Hindlimb muscle (tissue), 1 donor: ENCODE results near the gene ARL10. TPM values are rescaled to one million over a fixed set of nuclear protein-coding genes. Genes with fewer than 3 reads are reported as not detected.

Source experiments
- DNase-seq: peaks from one replicate; pipeline ENCODE4 v3.0.0-alpha.2; 2013
- polyA plus RNA-seq: library from polyadenylated mRNA; unstranded; fragments of 120-200 nt; gene quantifications from one replicate; pipeline ENCODE4 v1.2.1, GENCODE V29; 2013; ENCODE audit not compliant: insufficient read length

ARL10 gene, protein sequence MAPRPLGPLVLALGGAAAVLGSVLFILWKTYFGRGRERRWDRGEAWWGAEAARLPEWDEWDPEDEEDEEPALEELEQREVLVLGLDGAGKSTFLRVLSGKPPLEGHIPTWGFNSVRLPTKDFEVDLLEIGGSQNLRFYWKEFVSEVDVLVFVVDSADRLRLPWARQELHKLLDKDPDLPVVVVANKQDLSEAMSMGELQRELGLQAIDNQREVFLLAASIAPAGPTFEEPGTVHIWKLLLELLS
- 12.1 TPM for polyA plus RNA-seq

DNA sequence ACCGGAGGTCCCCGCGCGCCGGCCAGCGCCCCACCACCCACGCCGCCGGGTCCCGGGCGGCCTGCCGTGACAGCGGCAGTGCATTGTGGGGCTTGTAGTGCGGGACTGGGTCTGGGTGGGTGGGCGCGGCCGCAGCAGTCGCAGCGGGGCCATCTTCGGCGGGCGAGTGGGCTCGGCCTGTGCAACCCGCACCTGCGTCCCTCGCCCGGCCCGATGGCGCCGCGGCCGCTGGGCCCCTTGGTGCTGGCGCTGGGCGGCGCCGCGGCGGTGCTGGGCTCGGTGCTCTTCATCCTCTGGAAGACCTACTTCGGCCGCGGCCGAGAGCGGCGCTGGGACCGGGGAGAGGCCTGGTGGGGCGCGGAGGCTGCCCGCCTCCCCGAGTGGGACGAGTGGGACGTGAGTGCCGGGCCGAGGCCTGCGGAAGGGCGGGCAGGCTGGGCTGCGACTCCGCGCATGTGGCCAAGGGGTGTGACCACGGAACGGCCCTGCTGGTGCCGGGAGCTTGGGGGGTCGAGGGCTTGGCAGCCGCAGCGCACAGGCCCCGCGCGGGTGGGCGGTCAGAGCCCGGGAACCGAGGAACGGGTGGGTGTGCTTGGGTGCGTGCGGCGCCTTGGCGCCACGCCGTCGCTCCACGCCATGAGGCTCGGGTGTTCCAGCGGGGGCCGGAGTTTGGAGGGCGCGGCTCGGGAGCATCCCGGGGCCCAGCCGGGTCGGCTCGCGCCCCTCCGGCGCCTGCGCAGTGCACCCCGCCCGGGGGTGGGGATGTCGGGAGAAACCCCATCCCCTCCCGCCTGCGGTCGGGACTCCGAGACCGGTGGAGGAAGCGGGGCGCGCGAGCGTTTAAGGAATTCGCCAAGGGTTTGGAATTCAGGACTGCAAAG, at the start of gene ARL10:
ARL10 (plus strand) TSS at position 137 of the 881 bp plus-strand sequence; CDS start at position 214, 77 bp downstream.
- peak; percentile 56 for DNase-seq

- DNase-seq: no peak
Measured at GRCh38 chr5:176317534-176318374, 47.5 kb upstream of the ARL10 start.

GRCh38 chr5:176319827-176320554, 45.3 kb upstream of the ARL10 start:
- DNase-seq: no peak

DNA sequence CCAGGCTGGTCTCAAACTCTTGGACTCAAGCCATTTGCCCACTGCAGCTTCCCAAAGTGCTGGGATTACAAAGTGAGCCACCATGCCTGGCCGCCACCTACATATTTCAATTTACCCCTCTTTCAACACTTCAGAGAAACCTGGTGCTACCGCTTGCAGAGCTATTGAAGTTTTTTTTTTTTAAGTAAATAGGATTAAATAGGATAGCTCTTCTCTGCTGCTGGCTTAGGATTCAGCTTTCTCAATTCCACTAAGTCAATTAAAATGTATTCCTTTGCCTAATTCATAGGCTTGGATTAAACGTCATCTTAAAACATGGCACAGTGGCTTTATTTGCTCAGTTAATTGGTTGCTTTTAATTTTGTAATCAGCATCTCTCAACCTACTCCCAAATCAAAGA, 44.7 kb upstream of the ARL10 start:
- DNase-seq: no peak

DNA sequence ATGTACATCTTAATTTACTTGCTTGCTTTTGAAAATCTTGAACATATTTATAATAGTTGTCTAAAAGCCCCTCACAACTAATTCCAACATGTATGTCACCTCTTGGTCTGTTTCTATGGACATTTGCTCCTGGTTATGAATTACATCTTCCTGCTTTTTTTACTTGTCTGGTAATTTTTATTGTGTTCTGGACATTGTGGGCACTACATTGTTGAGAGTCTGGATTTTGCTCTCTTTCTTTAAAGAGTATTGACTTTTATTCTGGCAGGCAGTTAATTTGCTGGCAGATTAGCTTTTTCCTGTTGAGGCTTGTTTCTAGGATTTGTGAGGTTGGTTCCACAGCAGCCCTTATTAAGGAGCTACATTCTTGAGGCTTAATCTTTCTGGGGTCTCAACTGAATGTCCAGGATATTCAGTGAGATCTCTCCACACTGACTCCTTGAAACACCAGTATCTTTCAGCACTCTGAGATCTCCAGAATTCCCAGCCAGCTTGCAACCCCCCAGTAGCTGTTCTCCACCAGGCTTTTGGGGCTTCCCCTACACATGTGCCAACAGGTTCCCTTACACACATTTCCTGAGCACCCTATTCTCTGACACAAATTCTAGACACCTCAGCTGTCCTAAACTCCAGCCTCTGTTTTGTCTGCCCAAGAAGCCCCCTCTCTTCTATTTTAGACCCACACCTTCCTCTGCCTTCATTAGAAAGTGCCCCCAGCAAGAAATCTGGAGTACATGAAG, 31.1 kb upstream of the ARL10 start:
- no peak for DNase-seq

DNA sequence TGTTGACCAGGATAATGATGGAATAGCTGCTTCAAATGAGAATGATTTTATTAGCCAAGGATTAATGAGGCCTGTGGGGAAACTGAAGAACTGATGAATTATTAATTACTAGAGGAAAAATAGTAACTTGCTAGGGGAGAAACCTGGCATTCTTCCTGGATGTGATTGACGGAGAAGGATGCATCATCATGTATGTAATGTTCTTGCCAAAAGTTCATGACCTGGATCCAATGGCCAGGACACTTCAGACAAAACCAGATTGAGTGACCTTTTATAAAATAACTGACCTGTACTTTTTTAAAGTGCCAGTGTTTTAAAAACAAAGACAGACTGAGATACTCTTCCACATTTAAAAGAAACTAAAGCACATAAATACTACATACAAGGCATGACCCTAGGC, 27.4 kb upstream of the ARL10 start:
- no peak for DNase-seq

- no peak for DNase-seq
Measured at GRCh38 chr5:176339304-176339703, 26.0 kb upstream of the ARL10 start.

GRCh38 chr5:176341325-176342157, 23.7 kb upstream of the ARL10 start:
- no peak for DNase-seq

GRCh38 chr5:176342158-176342483, 23.2 kb upstream of the ARL10 start:
- no peak for DNase-seq

DNA sequence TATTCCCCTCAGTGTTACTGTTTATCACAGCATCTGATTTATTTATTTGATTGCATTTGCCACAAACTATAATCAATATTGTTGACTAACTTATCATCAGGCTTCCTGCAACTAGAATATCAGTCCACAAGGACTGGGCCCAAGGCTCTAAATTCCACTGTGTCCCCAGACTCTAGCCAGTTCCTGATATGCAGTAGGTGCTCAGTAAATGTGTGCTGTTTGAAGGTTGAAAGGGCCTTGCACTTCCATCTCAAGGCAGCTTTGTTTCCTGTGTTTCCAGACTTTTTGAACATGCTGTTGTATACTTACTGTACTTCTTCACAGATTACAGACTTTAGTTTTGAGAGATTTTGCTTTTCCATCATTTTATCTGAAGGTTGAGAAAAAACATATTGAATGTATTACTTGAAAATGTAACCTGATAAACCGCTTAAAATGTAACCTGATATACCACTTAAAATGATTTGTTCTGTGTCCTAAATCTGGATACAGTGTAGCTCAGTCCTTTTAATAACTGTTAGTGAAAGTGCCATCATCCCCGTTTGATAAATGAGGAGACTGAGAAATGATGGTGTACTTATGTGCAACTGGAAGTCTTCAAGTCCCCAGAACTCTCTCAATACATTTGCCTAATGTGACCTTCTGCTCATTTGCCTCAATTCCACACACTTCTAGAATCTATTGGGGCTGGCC, 22.4 kb upstream of the ARL10 start:
- DNase-seq: no peak

GRCh38 chr5:176350416-176350815, 14.9 kb upstream of the ARL10 start:
- no peak for DNase-seq

DNA sequence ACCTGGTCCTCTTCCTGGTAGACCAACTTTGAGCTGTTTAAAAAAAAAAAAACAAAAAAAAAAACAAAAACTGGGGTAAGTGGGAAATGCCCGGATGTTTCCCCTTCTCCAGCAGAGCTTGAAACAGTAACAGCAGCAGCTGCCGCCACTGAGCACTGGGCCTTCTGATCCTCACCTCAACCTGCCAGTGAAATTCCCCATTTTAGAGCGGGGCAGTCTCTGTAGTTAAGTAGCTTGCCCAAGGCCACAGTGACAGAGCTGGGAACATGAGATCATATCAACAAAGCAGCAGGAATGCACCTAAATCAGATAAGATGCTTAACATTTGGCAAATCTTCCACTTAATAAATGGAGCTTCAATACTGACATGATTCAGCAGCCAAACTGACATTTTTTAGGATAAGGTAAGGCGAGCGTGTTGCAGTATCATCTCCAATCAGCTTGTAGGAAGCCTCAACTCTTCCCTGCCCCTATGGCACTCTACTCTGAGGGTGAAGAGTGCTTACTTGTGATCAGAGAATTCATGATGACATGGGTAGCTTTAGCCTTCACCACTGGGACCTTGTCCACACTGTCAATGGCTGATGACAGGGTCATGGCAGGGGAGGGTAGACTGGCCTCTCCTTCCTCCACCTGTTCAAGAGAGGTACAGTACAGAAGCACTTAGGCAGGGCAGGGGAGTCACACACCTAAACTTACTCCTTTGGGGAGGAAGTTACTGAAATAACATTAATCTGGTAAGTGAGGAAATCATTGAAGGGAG, 13.0 kb upstream of the ARL10 start:
- DNase-seq: no peak

GRCh38 chr5:176353533-176353932, 11.8 kb upstream of the ARL10 start:
- peak; percentile 17 for DNase-seq

DNA sequence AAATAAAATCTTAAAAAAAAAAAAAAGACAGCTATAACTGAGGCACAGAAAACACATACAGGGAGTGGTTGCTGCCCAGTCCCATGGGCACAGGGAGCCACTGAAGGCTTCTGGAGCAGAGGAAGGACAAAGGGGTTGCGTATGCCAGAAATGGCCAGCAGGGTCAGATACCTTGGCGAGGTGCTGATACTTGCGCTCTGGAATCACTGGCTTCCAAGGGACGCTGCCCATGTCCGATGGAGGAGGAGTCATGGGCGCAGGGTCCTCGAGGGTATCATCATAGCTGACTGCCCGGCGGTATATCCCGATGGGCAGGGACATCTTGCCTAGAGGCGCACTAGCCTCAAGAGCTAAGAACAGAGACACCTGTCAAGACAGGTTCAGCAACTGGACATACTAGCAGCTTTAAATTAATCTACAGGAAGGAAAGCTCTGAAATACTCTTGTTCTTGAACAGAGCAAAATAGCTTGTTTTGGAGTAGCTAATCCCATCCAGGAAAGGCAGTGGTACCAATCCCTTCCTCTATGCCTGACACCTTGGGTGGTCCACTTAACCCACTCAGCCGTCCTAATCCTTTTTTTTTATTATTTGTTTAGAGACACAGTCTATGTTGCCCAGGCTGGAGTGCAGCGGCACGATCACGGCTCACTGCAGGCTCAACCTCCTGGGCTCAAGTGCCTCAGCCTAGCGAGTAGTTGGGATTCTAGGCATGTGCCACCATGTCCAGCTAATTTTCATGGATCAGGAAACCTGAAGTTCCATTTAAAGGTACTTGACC, 9.7 kb upstream of the ARL10 start:
- no peak for DNase-seq

- DNase-seq: no peak
Measured at GRCh38 chr5:176356179-176356566, 9.1 kb upstream of the ARL10 start.

DNA sequence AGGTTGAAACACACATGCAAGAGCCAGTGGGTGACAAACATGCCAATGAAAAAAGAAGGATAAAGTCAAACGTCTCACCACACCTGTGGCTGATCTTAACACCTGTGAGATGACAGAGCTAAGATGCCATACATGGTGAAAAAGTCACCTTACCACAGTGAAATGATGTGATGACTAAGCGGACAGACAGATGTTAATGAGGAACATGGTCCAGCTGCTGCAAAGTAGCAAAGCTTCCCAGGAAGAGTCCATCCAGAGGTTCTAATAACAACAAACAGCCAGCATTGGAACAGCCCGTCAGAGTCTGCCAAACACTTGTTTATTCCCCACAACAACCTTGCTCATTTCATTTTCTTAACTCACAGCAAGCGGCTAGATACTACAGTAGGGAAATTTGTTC, 5.6 kb upstream of the ARL10 start:
- no peak for DNase-seq

DNA sequence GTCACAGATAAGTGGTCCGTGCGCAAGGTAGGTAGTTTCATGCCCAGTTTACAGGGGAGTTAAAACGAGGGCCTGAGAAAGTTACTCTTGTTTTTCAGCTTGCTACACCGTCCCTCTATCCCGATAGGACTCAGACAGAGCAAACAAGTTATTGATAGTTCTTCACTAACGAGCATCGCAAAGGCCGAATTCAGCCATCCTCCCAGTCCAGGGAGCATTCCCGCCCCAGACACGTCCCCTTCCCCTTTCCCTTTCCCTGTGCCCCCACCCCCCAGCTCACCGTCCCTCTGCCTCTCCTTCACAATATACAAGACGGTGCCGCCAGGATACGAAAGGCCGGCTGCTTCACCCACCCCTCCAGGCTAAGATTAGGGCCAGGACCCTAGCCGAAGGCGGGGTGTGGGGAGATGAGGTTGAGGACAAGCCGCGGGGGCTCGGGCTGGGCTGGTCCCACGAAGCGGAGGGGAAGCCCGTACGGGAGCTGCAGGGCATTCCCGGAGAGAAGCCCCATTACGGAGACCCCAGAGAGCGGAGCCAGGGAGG, 4.3 kb upstream of the ARL10 start:
- DNase-seq: peak; percentile 23
